DMS114 treated with DMSO at 0.1 percent for 48 hours (cell line): ENCODE data around the gene TMEM208.

Experiments
- DNase-seq: peaks from one replicate; lab custom pipeline; 2025; ENCODE audit not compliant: unreplicated experiment; lab: John Stamatoyannopoulos, UW

TMEM208 gene

DNA sequence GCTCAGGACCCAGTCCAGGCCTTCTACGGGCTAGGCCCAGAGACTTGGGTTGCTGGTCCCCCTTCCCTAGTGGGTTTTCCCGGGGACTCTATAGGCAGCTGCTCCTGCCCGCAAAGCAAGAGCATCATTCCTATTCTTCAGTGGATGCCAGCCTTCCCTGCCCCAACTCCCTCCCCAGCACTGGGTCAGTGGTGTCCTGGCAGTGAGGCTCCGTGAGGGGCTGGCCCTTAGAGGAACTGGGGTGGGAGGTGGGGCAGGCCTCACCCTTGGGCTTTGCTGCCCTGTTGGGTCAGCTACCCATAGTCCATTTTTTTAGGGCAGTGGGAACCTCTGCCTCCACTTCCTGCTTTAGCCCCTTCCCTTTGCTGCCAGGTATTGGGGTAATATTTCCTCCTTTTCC lies 44.5 kb downstream of the TMEM208 start:
- no peak for DNase-seq

DNA sequence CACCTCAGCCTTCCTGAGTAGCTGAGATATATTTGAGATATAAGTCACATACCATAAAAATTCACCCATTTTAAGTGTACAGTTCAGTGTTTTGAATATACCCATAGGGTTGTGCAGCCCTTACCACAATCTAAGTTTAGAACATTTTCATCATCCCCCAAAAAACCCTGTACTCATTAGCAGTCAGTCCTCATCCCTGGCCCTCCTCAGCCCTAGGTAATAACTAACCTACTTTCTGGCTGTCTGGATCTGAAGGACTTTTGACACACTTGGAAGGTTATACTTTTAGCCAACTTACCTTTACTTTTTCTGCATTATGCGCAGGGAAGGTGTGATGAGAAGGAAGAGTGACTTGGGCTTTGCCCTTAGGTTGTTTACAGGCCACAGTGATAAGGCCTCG lies 48.4 kb downstream of the TMEM208 start:
- no peak for DNase-seq

DNA sequence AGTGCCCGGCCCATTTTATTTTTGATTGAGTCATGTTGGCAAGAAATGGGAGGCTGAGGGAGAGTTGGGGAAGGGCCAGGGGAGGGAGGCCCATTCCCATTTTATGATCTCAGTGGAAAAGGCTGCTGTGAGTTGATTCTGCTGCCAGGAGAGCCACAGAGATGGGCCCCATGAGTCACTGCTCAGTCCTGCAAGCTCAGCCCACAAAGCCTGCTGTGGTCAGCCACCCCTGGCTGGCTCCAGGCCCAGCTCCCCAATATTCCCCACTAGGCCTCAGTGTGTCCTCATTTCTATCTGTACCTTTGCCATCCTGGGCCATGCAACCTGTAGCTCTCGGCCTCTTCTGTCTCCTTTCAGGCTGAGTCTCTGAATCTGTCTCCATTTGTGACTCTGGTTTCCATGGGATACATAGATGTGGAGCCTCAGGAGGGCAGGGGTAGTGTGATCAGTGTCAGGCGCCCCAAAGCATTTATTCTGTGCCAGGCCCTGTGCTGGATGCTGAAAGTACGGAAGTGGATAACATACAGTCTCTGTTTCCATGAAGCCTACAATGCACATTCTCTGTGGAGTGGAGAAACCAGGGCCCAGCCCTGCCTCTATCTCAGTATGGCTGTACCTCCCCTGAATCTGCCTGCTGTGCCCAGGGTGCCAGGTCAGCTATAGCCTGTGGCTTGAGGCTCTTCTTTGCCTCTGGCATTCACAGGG lies 50.5 kb downstream of the TMEM208 start:
- no peak for DNase-seq

GRCh38 chr16:67277999-67278772 lies 51.3 kb downstream of the TMEM208 start:
- DNase-seq: no peak
